GM12878 (cell line): ENCODE measurements around the gene GAPT. TPM values are rescaled to one million over a fixed set of nuclear protein-coding genes. Genes with fewer than 3 reads are reported as not detected.

Source experiments
- ATAC-seq: fragments of 200-7000 bp; cut with Tn5 transposase; 3 replicates; pipeline ENCODE4 v1.9.1; 2020; ENCODE audit warnings: mild to moderate bottlenecking, moderate library complexity
- BruUV-seq: library from RNA; stranded (reverse); fragments of 400-500 nt; replicated peaks from 2 replicates; lab custom pipeline; 2021; lab: Mats Ljungman, UMichigan
- CTCF ChIA-PET: fragments of 300-600 bp; sonication (Branson Sonifier 250); formaldehyde crosslinking; extraction: SDS; loops from one replicate; lab custom pipeline; 2021; ENCODE audit warnings: inconsistent platforms; lab: Yijun Ruan, JAX
- POLR2A ChIA-PET: fragments of 350-600 bp; formaldehyde crosslinking; extraction: SDS; loops from one replicate; lab custom pipeline; 2021; ENCODE audit warnings: inconsistent platforms; lab: Charles Lee
- RAD21 ChIA-PET: fragments of 300-600 bp; sonication (Branson Sonifier 250); formaldehyde crosslinking; loops from one replicate; lab custom pipeline; 2023; ENCODE audit warnings: antibody characterized with exemption; ENCODE audit not compliant: unreplicated experiment; lab: Charles Lee
- SMC1A ChIA-PET: fragments of 300-600 bp; sonication (Branson Sonifier 250); formaldehyde crosslinking; loops from one replicate; lab custom pipeline; 2023; ENCODE audit not compliant: unreplicated experiment, uncharacterized antibody; lab: Charles Lee
- DNase-seq: peaks from one replicate; pipeline ENCODE4 v3.0.0-alpha.2; 2011; ENCODE audit warnings: low read depth, low spot score
- FAIRE-seq: peaks from 3 replicates; lab custom pipeline; 2011; peaks lifted over from hg19 to GRCh38; lab: Jason Lieb, UNC
- H2AFZ ChIP-seq: 2 replicates; pipeline ENCODE4 v1.6.0; 2011; ENCODE audit warnings: low read depth, low read length, control low read depth; ENCODE audit not compliant: control insufficient read depth
- H3K27ac ChIP-seq: 2 replicates; pipeline ENCODE4 v1.5.1; 2011; ENCODE audit warnings: control low read depth; ENCODE audit not compliant: control insufficient read depth, insufficient read depth
- H3K27me3 ChIP-seq, 2 experiments: replicated peaks in 1 of 2; 2 replicates each; pipeline versions ENCODE4 v1.6.0 to v1.6.1; 2011; ENCODE audit warnings: low read length in 1 of 2; ENCODE audit not compliant: control insufficient read depth in 2 of 2, insufficient read depth in 2 of 2
- H3K36me3 ChIP-seq, 2 experiments: 2 replicates each; pipeline ENCODE4 v1.5.1; 2011; ENCODE audit warnings: low read length in 1 of 2; ENCODE audit not compliant: control insufficient read depth in 2 of 2, insufficient read depth in 2 of 2
- H3K4me1 ChIP-seq: 2 replicates; pipeline ENCODE4 v1.6.1; 2011; ENCODE audit warnings: mild to moderate bottlenecking, low read length, moderate library complexity, mixed read lengths; ENCODE audit not compliant: control insufficient read depth, insufficient read depth
- H3K4me2 ChIP-seq: 2 replicates; pipeline ENCODE4 v1.6.0; 2011; ENCODE audit warnings: control low read depth; ENCODE audit not compliant: control insufficient read depth, insufficient read depth
- H3K4me3 ChIP-seq: fragments of 200-600 bp; sonication (generic); 2 replicates; pipeline ENCODE4 v1.5.1; 2016
- H3K79me2 ChIP-seq: 2 replicates; pipeline ENCODE4 v1.6.0; 2011; ENCODE audit warnings: low read length; ENCODE audit not compliant: control insufficient read depth, insufficient read depth
- H3K9ac ChIP-seq: 2 replicates; pipeline ENCODE4 v1.8.0; 2011; ENCODE audit warnings: low read length, control low read depth, mixed read lengths; ENCODE audit not compliant: control insufficient read depth, insufficient read depth
- H3K9me3 ChIP-seq: replicated peaks from 3 replicates; pipeline ENCODE4 v1.5.1; 2011; ENCODE audit warnings: mild to moderate bottlenecking, low read length; ENCODE audit not compliant: control insufficient read depth, insufficient read depth
- H4K20me1 ChIP-seq: 2 replicates; pipeline ENCODE4 v1.6.0; 2011; ENCODE audit not compliant: control insufficient read depth, insufficient read depth
- ATF7 ChIP-seq: fragments of 450-650 bp; IDR thresholded peaks from 2 replicates; pipeline ENCODE4 v1.6.1; 2016; ENCODE audit warnings: low read depth, mild to moderate bottlenecking
- HCFC1 ChIP-seq: fragments of 150-350 bp; IDR thresholded peaks from 2 replicates; pipeline ENCODE4 v1.6.1; 2014; ENCODE audit warnings: low read length
- KDM1A ChIP-seq: fragments of 200-600 bp; sonication (generic); IDR thresholded peaks from 2 replicates; pipeline ENCODE4 v1.6.1; 2016; ENCODE audit warnings: borderline replicate concordance
- SMAD1 ChIP-seq: fragments of 450-650 bp; IDR thresholded peaks from 2 replicates; pipeline ENCODE4 v1.6.1; 2018; ENCODE audit warnings: mild to moderate bottlenecking, low read depth; ENCODE audit not compliant: partially characterized antibody
- WGBS: methylation state at CpG from one replicate; pipeline ENCODE4 v1.1.6; 2016; ENCODE audit warnings: low lambda C conversion rate; ENCODE audit not compliant: insufficient replicate concordance, insufficient coverage; ENCODE audit errors: missing lambda C conversion rate; 5-methylcytosine and 5-hydroxymethylcytosine counted together
- in situ Hi-C: fragments of 300-500 bp; cut with MboI; formaldehyde crosslinking; loops from 9 replicates; pipeline ENCODE4 v1.14.3; 2018; ENCODE audit warnings: mixed read lengths
- intact Hi-C: fragments of 100-400 bp; cut with micrococcal nuclease; formaldehyde crosslinking; loops from one replicate; pipeline ENCODE4 v1.14.2; 2022; ENCODE audit not compliant: unreplicated experiment
- polyA plus RNA-seq, 11 experiments: library from polyadenylated mRNA; depleted of rRNA in 4 of 11; unstranded in 6 of 11; stranded (reverse) in 5 of 11; fragments of >200 nt; fragmentation: Nextera tagmentation in 4 of 11; fragmentation: Illumina TruSeq in 1 of 11; extraction: Ambion mirVana in 4 of 11; extraction: Trizol in 1 of 11; gene quantifications; 1 replicate in 1 of 11; 2 replicates in 10 of 11; pipeline versions ENCODE4 v1.2.1 to v1.2.3, GENCODE V29; 2011 to 2016; ENCODE audit warnings: inconsistent platforms in 2 of 11, missing spikeins in 2 of 11, low read depth in 1 of 11
- total RNA-seq, 4 experiments: library from RNA; depleted of rRNA in 3 of 4; stranded (reverse); fragments of >200 nt in 3 of 4; fragmentation: Illumina TruSeq in 1 of 4; extraction: Trizol in 1 of 4; gene quantifications; 2 replicates each; pipeline versions ENCODE4 v1.2.1 to v1.2.3, GENCODE V29; 2013 to 2021

Gene GAPT
- total and polyA plus RNA-seq, 10 of the 15 experiments (the other 5 are each of a cell fraction or from before 2014, with no cell fraction given): 0.15 to 0.96 (median 0.57) TPM; not detected in 2

- ATAC-seq (no peak), DNase-seq (no peak), FAIRE-seq (no peak)
- H2AFZ ChIP-seq: no peak overlapping the region
- TF ChIP-seq ATF7 (no peak), HCFC1 (no peak), KDM1A (no peak)
- TF ChIP-seq, all 136 proteins: peak for 0
- intact Hi-C loops (no loop called here), in situ Hi-C loops (loop anchor here (10.0 kb wide), 1 partner anchor 343 kb away; no protein-coding TSS in a partner anchor)
- H3K27me3 ChIP-seq: no peaks in the 10 kb centered on the region; a peak in 1 of 4 replicates
- no peak overlapping the region for H3K27ac ChIP-seq
- no peaks in the 10 kb centered on the region for H3K36me3 ChIP-seq
- ChIA-PET RAD21 (no interaction called here), SMC1A (interaction anchor here (1.1 to 1.5 kb wide), 2 partner anchors 9 to 347 kb away, joined by 4 read pairs; no protein-coding TSS in a partner anchor), POLR2A (no interaction called here), CTCF (interaction anchor here (0.8 to 1.3 kb wide), 2 partner anchors 16 to 348 kb away, joined by 3 read pairs; no protein-coding TSS in a partner anchor)
- no peaks in the 10 kb centered on the region for H4K20me1 ChIP-seq
- BruUV-seq: no TSS peak
- no peak overlapping the region for H3K4me2 ChIP-seq
- H3K79me2 ChIP-seq: no peaks in the 10 kb centered on the region
- H3K9ac ChIP-seq: no peak overlapping the region
- peaks cover 5% of the 10 kb centered on the region for H3K4me1 ChIP-seq
- H3K9me3 ChIP-seq: no peaks in the 10 kb centered on the region
- H3K4me3 ChIP-seq: no peak overlapping the region
- WGBS: 40% methylated on average over 2 of the region's 2 CpGs
These were observed 10.7 kb downstream of the GAPT start for GRCh38 chr5:58501778-58502417.

GRCh38 chr5:58503390-58504046 is 12.3 kb downstream of the GAPT start:
- Histone ChIP-seq H3K27me3 (no peaks in the 10 kb centered on the region), H3K4me2 (no peak overlapping the region), H2AFZ (no peak overlapping the region), H3K9me3 (no peaks in the 10 kb centered on the region), H3K9ac (no peak overlapping the region), H3K79me2 (no peaks in the 10 kb centered on the region), H3K4me1 (peaks cover 5% of the 10 kb centered on the region), H3K36me3 (no peaks in the 10 kb centered on the region), H3K27ac (no peak overlapping the region), H4K20me1 (no peaks in the 10 kb centered on the region), H3K4me3 (no peak overlapping the region)
- ChIA-PET POLR2A (no interaction called here), CTCF (interaction anchor here (0.6 to 0.9 kb wide), 2 partner anchors 296 to 314 kb away, joined by 3 read pairs; no protein-coding TSS in a partner anchor), SMC1A (interaction anchor here (0.6 to 1.6 kb wide), 5 partner anchors 11 to 356 kb away, joined by 3 to 6 read pairs (median 3); no protein-coding TSS in a partner anchor), RAD21 (interaction anchor here (1.1 kb wide), 1 partner anchor 347 kb away, joined by 3 read pairs; no protein-coding TSS in a partner anchor)
- intact Hi-C loops (no loop called here), in situ Hi-C loops (loop anchor here (10.0 kb wide), 1 partner anchor 341 kb away; no protein-coding TSS in a partner anchor)
- DNase-seq (no peak), ATAC-seq (no peak), FAIRE-seq (no peak)
- TF ChIP-seq SMAD1: no peak
- BruUV-seq: no TSS peak
- WGBS: 51% methylated on average over 3 of the region's 3 CpGs
